H1 (cell line): ENCODE measurements around the gene ZMIZ1. TPM values are rescaled to one million over a fixed set of nuclear protein-coding genes. Genes with fewer than 3 reads are reported as not detected.

ENCODE experiments used
- CTCF ChIA-PET: fragments of 300-600 bp; sonication (Branson Sonifier 250); formaldehyde crosslinking; loops from one replicate; lab custom pipeline; 2021; ENCODE audit not compliant: partially characterized antibody; lab: Charles Lee
- POLR2A ChIA-PET: fragments of 300-600 bp; sonication (Branson Sonifier 250); formaldehyde crosslinking; loops from one replicate; lab custom pipeline; 2021; ENCODE audit warnings: inconsistent platforms; ENCODE audit not compliant: partially characterized antibody; lab: Charles Lee
- DNase-seq, 2 experiments: peaks; one replicate each; pipeline versions ENCODE4 v3.0.0 to v3.0.0-alpha.2; 2010 to 2022; ENCODE audit warnings: low spot score in 2 of 2, low read depth in 1 of 2, mixed read lengths in 1 of 2
- FAIRE-seq: peaks from 2 replicates; lab custom pipeline; 2011; peaks lifted over from hg19 to GRCh38; lab: Jason Lieb, UNC
- H2AFZ ChIP-seq: 2 replicates; pipeline ENCODE4 v1.8.1; 2012; ENCODE audit warnings: low read length, inconsistent platforms
- H2AK5ac ChIP-seq: 2 replicates; pipeline ENCODE4 v1.6.1; 2013; ENCODE audit warnings: low read depth, low read length
- H2BK120ac ChIP-seq: replicated peaks from 2 replicates; pipeline ENCODE3; 2013; ENCODE audit warnings: low read depth, low read length, inconsistent platforms
- H2BK12ac ChIP-seq: 2 replicates; pipeline ENCODE4 v1.6.1; 2013; ENCODE audit warnings: low read depth, low read length
- H2BK15ac ChIP-seq: 2 replicates; pipeline ENCODE4 v1.6.1; 2013; ENCODE audit warnings: low read length
- H2BK20ac ChIP-seq: 2 replicates; pipeline ENCODE4 v1.6.1; 2013; ENCODE audit warnings: low read length
- H2BK5ac ChIP-seq: 2 replicates; pipeline ENCODE4 v1.6.1; 2013; ENCODE audit warnings: low read depth, low read length
- H3K14ac ChIP-seq: 2 replicates; pipeline ENCODE4 v1.6.1; 2013; ENCODE audit warnings: inconsistent platforms; ENCODE audit not compliant: insufficient read length
- H3K18ac ChIP-seq: 2 replicates; pipeline ENCODE4 v1.6.1; 2013; ENCODE audit warnings: low read length; ENCODE audit errors: extremely low read depth
- H3K23ac ChIP-seq: 2 replicates; pipeline ENCODE4 v1.6.1; 2013; ENCODE audit warnings: inconsistent platforms; ENCODE audit not compliant: insufficient read length
- H3K23me2 ChIP-seq: 2 replicates; pipeline ENCODE4 v1.6.1; 2013; ENCODE audit warnings: low read depth, low read length
- H3K27ac ChIP-seq: 2 replicates; pipeline ENCODE4 v1.6.1; 2011; ENCODE audit warnings: low read depth, low read length, inconsistent platforms
- H3K27me3 ChIP-seq, 4 experiments: replicated peaks in 1 of 4; 1 replicate in 1 of 4; 2 replicates in 3 of 4; pipeline versions ENCODE4 v1.6.1 to v1.8.1; 2011 to 2013; ENCODE audit warnings: low read length in 3 of 4, mild to moderate bottlenecking in 3 of 4, inconsistent platforms in 2 of 4, mixed read lengths in 2 of 4, moderate library complexity in 1 of 4; ENCODE audit not compliant: control insufficient read depth in 3 of 4, insufficient read depth in 3 of 4; ENCODE audit errors: extremely low read depth in 1 of 4
- H3K36me3 ChIP-seq, 4 experiments: 2 replicates each; pipeline versions ENCODE4 v1.6.1 to v1.8.1; 2011 to 2013; ENCODE audit warnings: mild to moderate bottlenecking in 4 of 4, low read length in 3 of 4, moderate library complexity in 2 of 4, control low read depth in 1 of 4, inconsistent platforms in 1 of 4; ENCODE audit not compliant: insufficient read depth in 4 of 4, control insufficient read depth in 2 of 4
- H3K4ac ChIP-seq: replicated peaks from 2 replicates; pipeline ENCODE3; 2013; ENCODE audit warnings: low read length, low read depth, mixed read lengths, inconsistent platforms; ENCODE audit not compliant: insufficient read length
- H3K4me1 ChIP-seq, 4 experiments: replicated peaks in 1 of 4; 1 replicate in 1 of 4; 2 replicates in 3 of 4; pipeline versions ENCODE4 v1.6.1 to v1.8.1; 2011 to 2013; ENCODE audit warnings: low read length in 3 of 4, inconsistent platforms in 2 of 4, mixed read lengths in 1 of 4; ENCODE audit not compliant: insufficient read depth in 4 of 4, control insufficient read depth in 3 of 4
- H3K4me2 ChIP-seq, 2 experiments: 2 replicates each; pipeline versions ENCODE4 v1.6.1 to v1.8.1; 2011 to 2013; ENCODE audit warnings: low read depth in 2 of 2, low read length in 2 of 2, control low read depth in 1 of 2, inconsistent platforms in 1 of 2, mild to moderate bottlenecking in 1 of 2; ENCODE audit not compliant: insufficient read depth in 1 of 2
- H3K4me3 ChIP-seq, 4 experiments: fragments of 200-600, 300-600 bp in 1 of 4; sonication (generic), shearing (Covaris generic), sonication (Bioruptor Twin) in 1 of 4; 2 replicates each; pipeline versions ENCODE4 v1.5.1 to v1.8.1; 2011 to 2016; ENCODE audit warnings: low read length in 4 of 4, low read depth in 3 of 4, control low read depth in 2 of 4, inconsistent platforms in 2 of 4, mild to moderate bottlenecking in 2 of 4, mixed read lengths in 1 of 4, moderate library complexity in 1 of 4; ENCODE audit not compliant: insufficient read depth in 2 of 4; ENCODE audit errors: extremely low read depth in 1 of 4
- H3K56ac ChIP-seq: replicated peaks from 2 replicates; pipeline ENCODE3; 2013; ENCODE audit warnings: low read depth, mild to moderate bottlenecking, mixed read lengths, low read length, inconsistent platforms; ENCODE audit not compliant: insufficient read length
- H3K79me1 ChIP-seq: 2 replicates; pipeline ENCODE4 v1.6.1; 2013; ENCODE audit warnings: low read depth, low read length, control low read depth
- H3K79me2 ChIP-seq, 2 experiments: 2 replicates each; pipeline versions ENCODE4 v1.6.1 to v1.8.1; 2012 to 2013; ENCODE audit warnings: low read length in 2 of 2, mild to moderate bottlenecking in 2 of 2, inconsistent platforms in 1 of 2; ENCODE audit not compliant: insufficient read depth in 2 of 2, control insufficient read depth in 1 of 2
- H3K9ac ChIP-seq, 4 experiments: replicated peaks in 1 of 4; 1 replicate in 1 of 4; 2 replicates in 3 of 4; pipeline versions ENCODE4 v1.6.1 to v1.8.1; 2011 to 2013; ENCODE audit warnings: low read depth in 3 of 4, low read length in 3 of 4, control low read depth in 2 of 4, mild to moderate bottlenecking in 2 of 4, moderate library complexity in 2 of 4, inconsistent platforms in 1 of 4; ENCODE audit errors: extremely low read depth in 1 of 4
- H3K9me3 ChIP-seq, 2 experiments: 2 replicates each; pipeline versions ENCODE4 v1.6.1 to v1.8.1; 2012 to 2013; ENCODE audit warnings: mild to moderate bottlenecking in 2 of 2, moderate library complexity in 2 of 2, control low read depth in 1 of 2, inconsistent platforms in 1 of 2, low read depth in 1 of 2, low read length in 1 of 2, mixed read lengths in 1 of 2; ENCODE audit not compliant: insufficient read depth in 2 of 2
- H4K20me1 ChIP-seq, 2 experiments: replicated peaks in 1 of 2; 2 replicates each; pipeline versions ENCODE3 to v1.8.1; 2011 to 2013; ENCODE audit warnings: inconsistent platforms in 2 of 2, low read length in 2 of 2, mild to moderate bottlenecking in 1 of 2; ENCODE audit not compliant: insufficient read depth in 2 of 2, control insufficient read depth in 1 of 2
- H4K5ac ChIP-seq: 2 replicates; pipeline ENCODE4 v1.6.1; 2013; ENCODE audit warnings: low read length, low read depth, mixed read lengths, inconsistent platforms; ENCODE audit not compliant: insufficient read length
- H4K8ac ChIP-seq: 2 replicates; pipeline ENCODE4 v1.8.0; 2013; ENCODE audit warnings: mild to moderate bottlenecking, moderate library complexity, low read length, inconsistent platforms; ENCODE audit not compliant: insufficient read depth; ENCODE audit errors: extremely low read depth
- H4K91ac ChIP-seq: replicated peaks from 2 replicates; pipeline ENCODE3; 2013; ENCODE audit warnings: low read length, mixed read lengths, inconsistent platforms; ENCODE audit not compliant: insufficient read length
- BACH1 ChIP-seq: IDR thresholded peaks from 2 replicates; pipeline ENCODE4 v1.6.1; 2012; ENCODE audit warnings: low read length, improper control_type of control experiment
- HDAC6 ChIP-seq: IDR thresholded peaks from one replicate; pipeline ENCODE4 v1.7.1; 2012; ENCODE audit warnings: low read depth, mild to moderate bottlenecking, inconsistent platforms, low read length, moderate library complexity
- RFX5 ChIP-seq: IDR thresholded peaks from 2 replicates; pipeline ENCODE4 v1.6.1; 2011; ENCODE audit warnings: low read depth, low read length, improper control_type of control experiment, borderline replicate concordance
- WGBS, 2 experiments: shearing (Covaris generic) in 1 of 2; methylation state at CpG; one replicate each; pipeline versions ENCODE4 v1.1.6 to v1.1.7; 2013 to 2015; ENCODE audit warnings: low lambda C conversion rate in 2 of 2, mixed read lengths in 2 of 2, inconsistent platforms in 1 of 2, low coverage in 1 of 2, missing lambda C conversion rate in 1 of 2; ENCODE audit not compliant: insufficient replicate concordance in 2 of 2, insufficient coverage in 1 of 2, insufficient read length in 1 of 2; ENCODE audit errors: extremely low coverage in 1 of 2, missing lambda C conversion rate in 1 of 2; 5-methylcytosine and 5-hydroxymethylcytosine counted together
- polyA plus RNA-seq, 7 experiments: library from polyadenylated mRNA; depleted of rRNA in 3 of 7; stranded (reverse) in 5 of 7; unstranded in 2 of 7; fragments of >200 nt in 5 of 7; fragments of 200-250 nt in 2 of 7; gene quantifications; 1 replicate in 5 of 7; 2 replicates in 1 of 7; 4 replicates in 1 of 7; pipeline versions ENCODE4 v1.2.1 to v1.2.3, GENCODE V29; 2011 to 2013; ENCODE audit warnings: missing spikeins in 2 of 7, mixed read lengths in 2 of 7
- total RNA-seq: library from RNA; stranded (reverse); fragmentation: NEBNext Ultra II Directional; extraction: Animal tissue kit (Norgen Biotek cat#: 25700); gene quantifications from 2 replicates; pipeline ENCODE4 v1.2.1, GENCODE V29; 2021

The ZMIZ1 gene
- total and polyA plus RNA-seq, 2 of the 8 experiments (the other 6 are each of a cell fraction or from before 2014, with no cell fraction given), result 8.1 to 28.0 TPM

GRCh38 chr10:79353000-79353406, 284.2 kb downstream of the ZMIZ1 start:
- Histone ChIP-seq H2BK20ac (no peak overlapping the region), H3K4me1 (peaks cover 0 to 2% (median under 1%) of the 10 kb centered on the region in 4 experiments; a peak in 2 of 7 replicates), H3K23ac (no peak overlapping the region), H3K36me3 (peaks cover 26 to 61% (median 47%) of the 10 kb centered on the region in 4 experiments), H3K4ac (no peak overlapping the region), H3K9ac (no peak overlapping the region), H4K91ac (no peak overlapping the region), H2BK15ac (no peak overlapping the region), H4K5ac (no peak overlapping the region), H2AK5ac (no peak overlapping the region), H3K4me2 (no peak overlapping the region), H3K18ac (no peak overlapping the region), H3K79me2 (peaks cover 0 to 9% of the 10 kb centered on the region in 2 experiments; a peak in 1 of 4 replicates), H4K20me1 (peaks cover 12 to 19% of the 10 kb centered on the region in 2 experiments), H4K8ac (no peak overlapping the region), H3K14ac (no peak overlapping the region), H3K79me1 (peaks cover 15% of the 10 kb centered on the region; the same call in 1 of the 2 replicates), H2BK5ac (no peak overlapping the region), H3K4me3 (no peak overlapping the region), H3K27ac (no peak overlapping the region), H2BK12ac (no peak overlapping the region), H2BK120ac (no peak overlapping the region), H3K56ac (no peak overlapping the region), H2AFZ (no peak overlapping the region), H3K9me3 (no peaks in the 10 kb centered on the region; a peak in 1 of 4 replicates), H3K27me3 (no peaks in the 10 kb centered on the region), H3K23me2 (peaks cover 2% of the 10 kb centered on the region; the same call in 1 of the 2 replicates)
- POLR2A ChIA-PET, result no interaction called here
- FAIRE-seq (no peak), DNase-seq (no peak)
- 92% methylated on average over 8 of the region's 8 CpGs; no CpG with 5 or more reads in 1 of the 2 experiments for WGBS, 2 experiments
- CTCF ChIA-PET, result interaction anchor here (2.0 kb wide), 1 partner anchor 22 kb away, joined by 6 read pairs; no protein-coding TSS in a partner anchor
- TF ChIP-seq RFX5, result no peak
- no peak for TF ChIP-seq BACH1
- no peak for TF ChIP-seq HDAC6
